HepG2 (cell line): Measurements from ENCODE around the gene SLC16A3. TPM values are rescaled to one million over a fixed set of nuclear protein-coding genes. Genes with fewer than 3 reads are reported as not detected.
A peak's percentile ranks its signal among the peaks of the same experiment; 100 is the strongest.

Source experiments
- AKAP8 ChIP-seq: sonication (generic); formaldehyde crosslinking; IDR thresholded peaks from 2 replicates; pipeline ENCODE4 v1.5.1; 2020; ENCODE audit warnings: mild to moderate bottlenecking, missing genetic modification reagents
- ARID2 ChIP-seq: sonication (generic); formaldehyde crosslinking; IDR thresholded peaks from 2 replicates; pipeline ENCODE4 v1.8.1; 2022; ENCODE audit warnings: mild to moderate bottlenecking, missing genetic modification reagents, borderline replicate concordance
- DPF2 ChIP-seq: sonication (generic); formaldehyde crosslinking; IDR thresholded peaks from 2 replicates; pipeline ENCODE4 v1.4.0; 2020; ENCODE audit warnings: mild to moderate bottlenecking, low read depth, missing genetic modification reagents, borderline replicate concordance
- MED1 ChIP-seq: sonication (generic); formaldehyde crosslinking; IDR thresholded peaks from 2 replicates; pipeline ENCODE4 v1.4.0; 2020; ENCODE audit warnings: missing genetic modification reagents
- NAIF1 ChIP-seq: sonication (generic); formaldehyde crosslinking; IDR thresholded peaks from 2 replicates; pipeline ENCODE4 v1.5.0; 2020; ENCODE audit warnings: mild to moderate bottlenecking, missing genetic modification reagents, borderline replicate concordance
- NFE2 ChIP-seq: sonication (generic); formaldehyde crosslinking; IDR thresholded peaks from 2 replicates; pipeline ENCODE4 v1.4.0; 2020; ENCODE audit warnings: missing genetic modification reagents
- NFIC ChIP-seq: IDR thresholded peaks from 2 replicates; pipeline ENCODE4 v1.6.1; 2012; ENCODE audit warnings: mild to moderate bottlenecking, low read length, inconsistent platforms
- ZBTB7A ChIP-seq: sonication (generic); formaldehyde crosslinking; IDR thresholded peaks from 2 replicates; pipeline ENCODE4 v1.8.0; 2022; ENCODE audit warnings: mild to moderate bottlenecking, missing genetic modification reagents
- ZNF629 ChIP-seq: sonication (generic); formaldehyde crosslinking; conservative IDR thresholded peaks from 2 replicates; pipeline ENCODE4 v1.5.0; 2020; ENCODE audit warnings: missing genetic modification reagents
- ZNF788 ChIP-seq: sonication (generic); formaldehyde crosslinking; IDR thresholded peaks from 2 replicates; pipeline ENCODE4 v1.5.0; 2020; ENCODE audit warnings: mild to moderate bottlenecking, missing genetic modification reagents, borderline replicate concordance
- polyA plus RNA-seq, 8 experiments: library from polyadenylated mRNA; depleted of rRNA in 3 of 8; stranded (reverse) in 7 of 8; unstranded in 1 of 8; fragments of >200 nt; fragmentation: Illumina TruSeq in 4 of 8; extraction: Trizol in 4 of 8; gene quantifications; 2 replicates each; pipeline versions ENCODE4 v1.2.1 to v1.2.3, GENCODE V29; 2011 to 2016; ENCODE audit warnings: low read depth in 4 of 8, missing spikeins in 1 of 8, mixed read lengths in 1 of 8; ENCODE audit not compliant: insufficient read depth in 1 of 8
- total RNA-seq, 5 experiments: library from RNA; depleted of rRNA; stranded (reverse); fragments of >200 nt; fragmentation: Illumina TruSeq; extraction: Trizol; gene quantifications; 2 replicates each; pipeline ENCODE4 v1.2.3, GENCODE V29; 2016; ENCODE audit warnings: low read depth in 1 of 5
- TF ChIP-seq, protein P1 (sequence below): sonication (generic); formaldehyde crosslinking; IDR thresholded peaks from 2 replicates; pipeline ENCODE4 v1.5.0; 2020; ENCODE audit warnings: mild to moderate bottlenecking, missing genetic modification reagents
- TF ChIP-seq, protein P2 (sequence below), 2 experiments: sonication (generic) in 1 of 2; formaldehyde crosslinking in 1 of 2; IDR thresholded peaks; 2 replicates each; pipeline versions ENCODE4 v1.5.1 to v1.6.1; 2011 to 2020; ENCODE audit warnings: borderline replicate concordance in 1 of 2, low read depth in 1 of 2, low read length in 1 of 2, mild to moderate bottlenecking in 1 of 2, missing genetic modification reagents in 1 of 2, moderate library complexity in 1 of 2
- TF ChIP-seq, protein P3 (sequence below): sonication (generic); formaldehyde crosslinking; IDR thresholded peaks from 2 replicates; pipeline ENCODE4 v1.4.0; 2020; ENCODE audit warnings: missing genetic modification reagents, mild to moderate bottlenecking, borderline replicate concordance
- TF ChIP-seq, protein P4 (sequence below): sonication (generic); formaldehyde crosslinking; conservative IDR thresholded peaks from 2 replicates; pipeline ENCODE4 v1.4.0; 2020; ENCODE audit warnings: mild to moderate bottlenecking, missing genetic modification reagents, moderate library complexity

Gene SLC16A3
- total and polyA plus RNA-seq, 2 of the 13 experiments (the other 11 are each of a cell fraction or from before 2014, with no cell fraction given), result 242 to 349 TPM

DNA sequence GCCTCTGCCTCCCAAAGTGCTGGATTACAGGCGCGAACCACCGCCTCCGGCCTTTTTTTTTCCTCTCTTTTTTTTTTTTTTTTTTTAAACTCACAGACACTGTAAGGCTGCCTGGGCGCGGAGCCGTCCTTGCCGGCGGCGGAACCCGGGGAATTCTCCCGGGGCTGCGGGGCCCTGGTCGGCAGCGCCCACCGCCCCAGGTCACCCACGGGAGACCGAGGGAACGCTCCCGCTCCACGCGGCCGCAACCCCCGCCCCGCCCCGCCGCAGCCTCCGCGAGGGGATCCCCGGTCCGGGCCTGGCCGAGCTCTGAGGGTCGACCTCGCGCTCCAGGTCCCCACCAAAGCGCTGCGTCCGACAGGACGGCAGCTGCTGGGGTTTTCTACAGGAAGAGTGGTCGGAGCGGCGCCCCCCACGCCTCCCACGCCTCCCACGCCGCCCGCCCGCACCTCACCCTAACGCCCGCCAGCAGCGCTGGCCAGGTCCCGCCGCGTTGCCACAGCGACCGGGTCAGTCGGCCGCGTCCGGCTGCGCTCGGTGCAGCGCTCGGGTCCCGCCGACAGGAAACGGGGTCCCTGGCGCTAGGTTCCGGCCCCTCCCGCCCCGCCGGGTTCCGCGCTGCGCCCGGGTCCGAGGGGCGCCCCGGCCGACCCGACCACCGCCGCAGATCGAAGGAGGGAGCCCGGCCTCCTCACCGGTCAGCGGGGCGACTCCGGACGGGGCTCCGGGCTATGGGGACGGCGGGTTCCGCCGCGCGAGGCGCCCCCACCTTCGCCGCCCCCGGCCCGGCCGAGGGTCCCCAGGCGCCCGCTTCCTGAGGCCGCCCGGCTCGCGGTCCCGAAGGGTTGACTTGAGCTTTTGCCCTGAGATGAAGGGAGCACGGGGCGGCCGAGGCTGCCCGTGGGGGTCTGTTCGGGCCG is 16.3 kb upstream of the SLC16A3 start, which contains the start of gene CCDC57 (continued):
- TF ChIP-seq, protein P1, sequence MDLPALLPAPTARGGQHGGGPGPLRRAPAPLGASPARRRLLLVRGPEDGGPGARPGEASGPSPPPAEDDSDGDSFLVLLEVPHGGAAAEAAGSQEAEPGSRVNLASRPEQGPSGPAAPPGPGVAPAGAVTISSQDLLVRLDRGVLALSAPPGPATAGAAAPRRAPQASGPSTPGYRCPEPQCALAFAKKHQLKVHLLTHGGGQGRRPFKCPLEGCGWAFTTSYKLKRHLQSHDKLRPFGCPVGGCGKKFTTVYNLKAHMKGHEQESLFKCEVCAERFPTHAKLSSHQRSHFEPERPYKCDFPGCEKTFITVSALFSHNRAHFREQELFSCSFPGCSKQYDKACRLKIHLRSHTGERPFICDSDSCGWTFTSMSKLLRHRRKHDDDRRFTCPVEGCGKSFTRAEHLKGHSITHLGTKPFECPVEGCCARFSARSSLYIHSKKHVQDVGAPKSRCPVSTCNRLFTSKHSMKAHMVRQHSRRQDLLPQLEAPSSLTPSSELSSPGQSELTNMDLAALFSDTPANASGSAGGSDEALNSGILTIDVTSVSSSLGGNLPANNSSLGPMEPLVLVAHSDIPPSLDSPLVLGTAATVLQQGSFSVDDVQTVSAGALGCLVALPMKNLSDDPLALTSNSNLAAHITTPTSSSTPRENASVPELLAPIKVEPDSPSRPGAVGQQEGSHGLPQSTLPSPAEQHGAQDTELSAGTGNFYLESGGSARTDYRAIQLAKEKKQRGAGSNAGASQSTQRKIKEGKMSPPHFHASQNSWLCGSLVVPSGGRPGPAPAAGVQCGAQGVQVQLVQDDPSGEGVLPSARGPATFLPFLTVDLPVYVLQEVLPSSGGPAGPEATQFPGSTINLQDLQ (CRISPR knock-in tag), result peak; percentile 87; the same call in 1 of the 2 replicates
- TF ChIP-seq NFE2 (CRISPR knock-in tag) (no peak), AKAP8 (CRISPR knock-in tag) (peak; percentile 89), ARID2 (CRISPR knock-in tag) (no peak), MED1 (CRISPR knock-in tag) (peak; percentile 84), ZBTB7A (CRISPR knock-in tag) (peak; percentile 22; the same call in 1 of the 2 replicates), ZNF788 (CRISPR knock-in tag) (peak; percentile 93), DPF2 (no peak), NFIC (no peak), NAIF1 (CRISPR knock-in tag) (peak; percentile 48; the same call in 1 of the 2 replicates), ZNF629 (CRISPR knock-in tag) (no peak; the same call in 1 of the 2 replicates)
- TF ChIP-seq, protein P2, sequence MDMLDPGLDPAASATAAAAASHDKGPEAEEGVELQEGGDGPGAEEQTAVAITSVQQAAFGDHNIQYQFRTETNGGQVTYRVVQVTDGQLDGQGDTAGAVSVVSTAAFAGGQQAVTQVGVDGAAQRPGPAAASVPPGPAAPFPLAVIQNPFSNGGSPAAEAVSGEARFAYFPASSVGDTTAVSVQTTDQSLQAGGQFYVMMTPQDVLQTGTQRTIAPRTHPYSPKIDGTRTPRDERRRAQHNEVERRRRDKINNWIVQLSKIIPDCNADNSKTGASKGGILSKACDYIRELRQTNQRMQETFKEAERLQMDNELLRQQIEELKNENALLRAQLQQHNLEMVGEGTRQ (IDR thresholded peaks at IDR 0.05; ENCODE audit: low read depth, low read length), result no peak
- TF ChIP-seq, protein P2 (CRISPR knock-in tag; IDR thresholded peaks at IDR 0.05; ENCODE audit: borderline replicate concordance), result no peak
- TF ChIP-seq, protein P3, sequence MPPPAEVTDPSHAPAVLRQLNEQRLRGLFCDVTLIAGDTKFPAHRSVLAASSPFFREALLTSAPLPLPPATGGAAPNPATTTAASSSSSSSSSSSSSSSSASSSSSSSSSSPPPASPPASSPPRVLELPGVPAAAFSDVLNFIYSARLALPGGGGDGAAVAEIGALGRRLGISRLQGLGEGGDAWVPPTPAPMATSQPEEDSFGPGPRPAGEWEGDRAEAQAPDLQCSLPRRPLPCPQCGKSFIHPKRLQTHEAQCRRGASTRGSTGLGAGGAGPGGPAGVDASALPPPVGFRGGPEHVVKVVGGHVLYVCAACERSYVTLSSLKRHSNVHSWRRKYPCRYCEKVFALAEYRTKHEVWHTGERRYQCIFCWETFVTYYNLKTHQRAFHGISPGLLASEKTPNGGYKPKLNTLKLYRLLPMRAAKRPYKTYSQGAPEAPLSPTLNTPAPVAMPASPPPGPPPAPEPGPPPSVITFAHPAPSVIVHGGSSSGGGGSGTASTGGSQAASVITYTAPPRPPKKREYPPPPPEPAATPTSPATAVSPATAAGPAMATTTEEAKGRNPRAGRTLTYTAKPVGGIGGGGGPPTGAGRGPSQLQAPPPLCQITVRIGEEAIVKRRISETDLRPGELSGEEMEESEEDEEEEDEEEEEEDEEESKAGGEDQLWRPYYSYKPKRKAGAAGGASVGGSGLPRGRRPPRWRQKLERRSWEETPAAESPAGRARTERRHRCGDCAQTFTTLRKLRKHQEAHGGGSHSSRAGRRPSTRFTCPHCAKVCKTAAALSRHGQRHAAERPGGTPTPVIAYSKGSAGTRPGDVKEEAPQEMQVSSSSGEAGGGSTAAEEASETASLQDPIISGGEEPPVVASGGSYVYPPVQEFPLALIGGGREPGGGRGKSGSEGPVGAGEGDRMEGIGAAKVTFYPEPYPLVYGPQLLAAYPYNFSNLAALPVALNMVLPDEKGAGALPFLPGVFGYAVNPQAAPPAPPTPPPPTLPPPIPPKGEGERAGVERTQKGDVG (CRISPR knock-in tag), result no peak; the same call in 1 of the 2 replicates
- TF ChIP-seq, protein P4, sequence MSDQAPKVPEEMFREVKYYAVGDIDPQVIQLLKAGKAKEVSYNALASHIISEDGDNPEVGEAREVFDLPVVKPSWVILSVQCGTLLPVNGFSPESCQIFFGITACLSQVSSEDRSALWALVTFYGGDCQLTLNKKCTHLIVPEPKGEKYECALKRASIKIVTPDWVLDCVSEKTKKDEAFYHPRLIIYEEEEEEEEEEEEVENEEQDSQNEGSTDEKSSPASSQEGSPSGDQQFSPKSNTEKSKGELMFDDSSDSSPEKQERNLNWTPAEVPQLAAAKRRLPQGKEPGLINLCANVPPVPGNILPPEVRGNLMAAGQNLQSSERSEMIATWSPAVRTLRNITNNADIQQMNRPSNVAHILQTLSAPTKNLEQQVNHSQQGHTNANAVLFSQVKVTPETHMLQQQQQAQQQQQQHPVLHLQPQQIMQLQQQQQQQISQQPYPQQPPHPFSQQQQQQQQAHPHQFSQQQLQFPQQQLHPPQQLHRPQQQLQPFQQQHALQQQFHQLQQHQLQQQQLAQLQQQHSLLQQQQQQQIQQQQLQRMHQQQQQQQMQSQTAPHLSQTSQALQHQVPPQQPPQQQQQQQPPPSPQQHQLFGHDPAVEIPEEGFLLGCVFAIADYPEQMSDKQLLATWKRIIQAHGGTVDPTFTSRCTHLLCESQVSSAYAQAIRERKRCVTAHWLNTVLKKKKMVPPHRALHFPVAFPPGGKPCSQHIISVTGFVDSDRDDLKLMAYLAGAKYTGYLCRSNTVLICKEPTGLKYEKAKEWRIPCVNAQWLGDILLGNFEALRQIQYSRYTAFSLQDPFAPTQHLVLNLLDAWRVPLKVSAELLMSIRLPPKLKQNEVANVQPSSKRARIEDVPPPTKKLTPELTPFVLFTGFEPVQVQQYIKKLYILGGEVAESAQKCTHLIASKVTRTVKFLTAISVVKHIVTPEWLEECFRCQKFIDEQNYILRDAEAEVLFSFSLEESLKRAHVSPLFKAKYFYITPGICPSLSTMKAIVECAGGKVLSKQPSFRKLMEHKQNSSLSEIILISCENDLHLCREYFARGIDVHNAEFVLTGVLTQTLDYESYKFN, result peak; percentile 52; the same call in 1 of the 2 replicates
